Ishikawa (cell line): ENCODE measurements around the gene LIG1.

Experiments
- CREB1 ChIP-seq: IDR thresholded peaks from 2 replicates; pipeline ENCODE4 v1.6.1; 2012; ENCODE audit warnings: low read depth
- EP300 ChIP-seq: IDR thresholded peaks from 2 replicates; pipeline ENCODE4 v1.6.1; 2012; ENCODE audit warnings: borderline replicate concordance
- MAX ChIP-seq: IDR thresholded peaks from 2 replicates; pipeline ENCODE4 v1.6.1; 2012
- TAF1 ChIP-seq: IDR thresholded peaks from 2 replicates; pipeline ENCODE4 v1.6.1; 2012; ENCODE audit warnings: low read depth, mild to moderate bottlenecking
- YY1 ChIP-seq: IDR thresholded peaks from 2 replicates; pipeline ENCODE4 v1.6.1; 2012; ENCODE audit warnings: low read depth
- ZBTB7A ChIP-seq: IDR thresholded peaks from 2 replicates; pipeline ENCODE4 v1.6.1; 2012; ENCODE audit warnings: low read depth

- TF ChIP-seq YY1 (no peak), CREB1 (no peak), TAF1 (no peak), ZBTB7A (no peak), EP300 (no peak), MAX (no peak)
Measured at GRCh38 chr19:48121909-48122371, 48.2 kb downstream of the LIG1 start.
